ENCODE data around the gene HNRNPU.
A peak's percentile ranks its signal among the peaks of the same experiment; 100 is the strongest.

The HNRNPU gene

DNA sequence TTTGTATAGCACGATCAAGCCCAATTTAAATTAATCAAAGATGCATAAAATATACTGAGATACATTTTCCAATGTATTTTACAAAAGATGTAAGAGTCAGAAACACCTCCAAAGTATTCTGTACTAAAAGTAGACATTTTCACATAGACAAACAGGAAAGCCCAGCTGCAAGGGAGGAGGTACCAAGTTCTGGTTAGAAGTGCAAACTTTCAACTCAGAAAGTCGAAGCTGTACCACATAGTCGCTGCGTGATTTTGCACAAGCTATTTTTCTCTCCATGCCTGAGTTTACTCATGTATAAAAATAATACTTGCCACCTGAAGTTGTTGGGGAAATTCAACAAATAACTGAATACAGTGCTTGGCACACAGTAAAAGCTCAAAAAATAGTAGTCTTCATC lies 5.6 kb upstream of the HNRNPU start:
- H2AFZ ChIP-seq (ENCODE audit: low read depth, low read length) = no peak overlapping the region
- peaks cover 6% of the 10 kb centered on the region for H3K79me2 ChIP-seq (ENCODE audit: low read length)
- 0 out of 2 replicates have a peak, but pooled peaks cover 3% of the 10 kb centered on the region for H3K27me3 ChIP-seq (ENCODE audit: low read depth, low read length)

DNA sequence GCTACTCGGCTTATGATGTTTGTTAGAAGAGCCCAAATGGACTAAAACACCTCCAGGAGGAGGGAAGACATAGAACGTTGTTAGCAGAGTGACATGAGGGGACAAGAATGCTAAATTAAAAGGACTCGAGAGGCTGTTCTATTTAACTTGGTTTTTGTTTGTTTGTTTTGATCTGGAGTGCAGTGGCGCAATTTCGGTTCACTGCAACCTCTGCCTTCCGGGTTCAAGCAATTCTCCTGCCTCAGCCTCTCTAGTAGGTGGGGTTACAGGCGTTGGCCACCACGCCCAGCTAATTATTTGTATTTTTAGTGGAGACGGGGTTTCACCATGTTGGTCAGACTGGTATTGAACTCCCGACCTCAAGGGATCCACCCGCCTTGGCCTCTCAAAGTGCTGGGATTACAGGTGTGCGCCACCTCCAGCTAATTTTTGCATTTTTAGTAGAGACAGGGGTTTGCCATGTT lies 5.1 kb upstream of the HNRNPU start:
- no peak for TF ChIP-seq EZH2phosphoT487 (IDR thresholded peaks at IDR 0.05; ENCODE audit: low read depth)
- TF ChIP-seq, protein P1, sequence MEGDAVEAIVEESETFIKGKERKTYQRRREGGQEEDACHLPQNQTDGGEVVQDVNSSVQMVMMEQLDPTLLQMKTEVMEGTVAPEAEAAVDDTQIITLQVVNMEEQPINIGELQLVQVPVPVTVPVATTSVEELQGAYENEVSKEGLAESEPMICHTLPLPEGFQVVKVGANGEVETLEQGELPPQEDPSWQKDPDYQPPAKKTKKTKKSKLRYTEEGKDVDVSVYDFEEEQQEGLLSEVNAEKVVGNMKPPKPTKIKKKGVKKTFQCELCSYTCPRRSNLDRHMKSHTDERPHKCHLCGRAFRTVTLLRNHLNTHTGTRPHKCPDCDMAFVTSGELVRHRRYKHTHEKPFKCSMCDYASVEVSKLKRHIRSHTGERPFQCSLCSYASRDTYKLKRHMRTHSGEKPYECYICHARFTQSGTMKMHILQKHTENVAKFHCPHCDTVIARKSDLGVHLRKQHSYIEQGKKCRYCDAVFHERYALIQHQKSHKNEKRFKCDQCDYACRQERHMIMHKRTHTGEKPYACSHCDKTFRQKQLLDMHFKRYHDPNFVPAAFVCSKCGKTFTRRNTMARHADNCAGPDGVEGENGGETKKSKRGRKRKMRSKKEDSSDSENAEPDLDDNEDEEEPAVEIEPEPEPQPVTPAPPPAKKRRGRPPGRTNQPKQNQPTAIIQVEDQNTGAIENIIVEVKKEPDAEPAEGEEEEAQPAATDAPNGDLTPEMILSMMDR (IDR thresholded peaks at IDR 0.05; ENCODE audit: low read depth, low read length) = no peak
- Histone ChIP-seq H4K20me1 (ENCODE audit: insufficient read depth, low read length) (no peaks in the 10 kb centered on the region), H3K9me3 (ENCODE audit: insufficient read depth, low read length) (no peaks in the 10 kb centered on the region), H2AFZ (ENCODE audit: low read depth, low read length) (no peak overlapping the region), H3K4me3 (ENCODE audit: low read length) (no peak overlapping the region), H3K4me2 (ENCODE audit: low read length) (no peak overlapping the region), H3K9ac (ENCODE audit: low read length) (no peak overlapping the region), H3K27me3 (ENCODE audit: low read depth, low read length) (0 out of 2 replicates have a peak, but pooled peaks cover 3% of the 10 kb centered on the region), H3K79me2 (ENCODE audit: low read length) (peaks cover 11% of the 10 kb centered on the region), H3K4me1 (ENCODE audit: low read length) (peaks cover 16% of the 10 kb centered on the region), H3K27ac (ENCODE audit: low read length) (no peak overlapping the region), H3K36me3 (replicated peaks; ENCODE audit: low read depth, low read length) (no peaks in the 10 kb centered on the region)

More for the DNA sequence above, 5.6 kb upstream of the HNRNPU start:
- Histone ChIP-seq H3K4me2 (ENCODE audit: low read length) (no peak overlapping the region), H4K20me1 (ENCODE audit: insufficient read depth, low read length) (no peaks in the 10 kb centered on the region), H3K27ac (ENCODE audit: low read length) (no peak overlapping the region), H3K9ac (ENCODE audit: low read length) (no peak overlapping the region), H3K36me3 (replicated peaks; ENCODE audit: low read depth, low read length) (no peaks in the 10 kb centered on the region), H3K4me1 (ENCODE audit: low read length) (peaks cover 16% of the 10 kb centered on the region), H3K9me3 (ENCODE audit: insufficient read depth, low read length) (no peaks in the 10 kb centered on the region), H3K4me3 (ENCODE audit: low read length) (no peak overlapping the region)
- no peak for TF ChIP-seq EZH2phosphoT487 (IDR thresholded peaks at IDR 0.05; ENCODE audit: low read depth)
- TF ChIP-seq, protein P1 (IDR thresholded peaks at IDR 0.05; ENCODE audit: low read depth, low read length) = no peak

DNA sequence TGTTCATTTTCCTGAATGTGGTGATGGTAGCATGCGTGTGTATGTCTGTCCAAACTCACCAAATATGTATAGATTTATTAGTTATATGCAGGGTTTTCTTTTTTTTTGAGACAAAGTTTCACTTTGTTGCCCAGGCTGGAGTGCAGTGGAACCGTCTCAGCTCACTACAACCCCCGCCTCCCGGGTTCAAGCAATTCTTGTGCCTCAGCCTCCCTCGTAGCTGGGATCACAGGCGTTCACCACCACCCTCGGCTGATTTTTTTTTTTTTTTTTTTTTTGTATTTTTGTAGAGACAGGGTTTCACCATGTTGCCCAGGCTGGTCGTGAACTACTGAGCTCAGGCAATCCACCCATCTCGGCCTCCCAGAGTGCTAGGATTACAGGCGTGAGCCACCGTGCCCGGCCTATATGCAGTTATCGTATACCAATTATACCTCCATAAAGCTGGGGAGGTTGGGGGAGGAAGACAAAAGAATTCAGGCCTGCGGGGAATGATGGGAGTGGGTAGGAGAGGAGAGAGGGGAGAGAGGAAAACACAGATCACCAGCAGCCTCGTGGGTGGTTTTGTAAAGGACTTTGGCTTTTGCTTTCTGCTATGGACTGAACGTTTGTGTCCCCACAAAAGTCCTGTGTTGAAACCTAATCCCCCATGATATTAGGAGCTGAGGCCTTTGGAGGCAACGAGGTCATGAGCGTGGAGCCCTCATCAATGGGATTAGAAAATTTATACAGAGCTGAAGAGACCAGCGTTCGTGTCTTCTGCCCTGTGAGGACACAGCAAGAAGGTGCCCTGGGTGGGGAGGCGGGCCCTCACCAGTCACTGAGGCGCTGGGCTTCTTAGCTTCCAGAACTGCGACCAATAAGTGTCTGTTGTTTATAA lies 4.4 kb upstream of the HNRNPU start:
- H3K4me3 ChIP-seq (ENCODE audit: low read length) = no peak overlapping the region
- H3K9me3 ChIP-seq (ENCODE audit: insufficient read depth, low read length) = no peaks in the 10 kb centered on the region
- H3K27ac ChIP-seq (ENCODE audit: low read length) = no peak overlapping the region
- H3K4me2 ChIP-seq (ENCODE audit: low read length) = no peak overlapping the region
- peaks cover 17% of the 10 kb centered on the region for H3K79me2 ChIP-seq (ENCODE audit: low read length)
- peaks cover 16% of the 10 kb centered on the region for H3K4me1 ChIP-seq (ENCODE audit: low read length)
- no peak for TF ChIP-seq EZH2phosphoT487 (IDR thresholded peaks at IDR 0.05; ENCODE audit: low read depth)
- TF ChIP-seq, protein P1 (IDR thresholded peaks at IDR 0.05; ENCODE audit: low read depth, low read length) = no peak
- H3K9ac ChIP-seq (ENCODE audit: low read length) = no peak overlapping the region
- H3K27me3 ChIP-seq (ENCODE audit: low read depth, low read length) = 0 out of 2 replicates have a peak, but pooled peaks cover 1% of the 10 kb centered on the region
- H2AFZ ChIP-seq (ENCODE audit: low read depth, low read length) = no peak overlapping the region
- peaks cover 4% of the 10 kb centered on the region for H3K36me3 ChIP-seq (replicated peaks; ENCODE audit: low read depth, low read length)
- no peaks in the 10 kb centered on the region for H4K20me1 ChIP-seq (ENCODE audit: insufficient read depth, low read length)

DNA sequence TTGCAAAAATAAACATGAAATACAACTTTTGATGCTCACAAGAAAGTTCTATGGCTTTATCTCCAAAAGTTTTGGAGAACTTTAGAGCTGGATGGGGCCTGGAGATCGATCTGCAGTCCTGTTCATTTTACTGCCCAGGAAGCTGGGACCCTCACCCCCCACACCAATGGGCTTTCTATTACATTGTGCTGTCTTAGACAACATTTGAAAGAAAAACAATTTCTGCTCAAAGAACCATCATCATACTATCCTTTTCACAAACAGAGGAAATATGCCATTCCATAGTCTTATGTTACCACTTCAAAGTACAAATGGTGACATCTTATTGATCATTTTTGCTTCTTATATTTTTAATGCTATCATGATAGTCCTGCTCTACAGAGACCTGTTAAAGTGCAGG lies 2.0 kb upstream of the HNRNPU start:
- H3K9ac ChIP-seq (ENCODE audit: low read length) = no peak overlapping the region
- peaks cover 22% of the 10 kb centered on the region for H3K4me1 ChIP-seq (ENCODE audit: low read length)
- H3K4me3 ChIP-seq (ENCODE audit: low read length) = no peak overlapping the region
- peaks cover 23% of the 10 kb centered on the region for H3K36me3 ChIP-seq (replicated peaks; ENCODE audit: low read depth, low read length)
- H3K9me3 ChIP-seq (ENCODE audit: insufficient read depth, low read length) = no peaks in the 10 kb centered on the region
- H4K20me1 ChIP-seq (ENCODE audit: insufficient read depth, low read length) = peaks cover 15% of the 10 kb centered on the region
- no peaks in the 10 kb centered on the region for H3K27me3 ChIP-seq (ENCODE audit: low read depth, low read length)
- H3K4me2 ChIP-seq (ENCODE audit: low read length) = peak overlapping the region; percentile 100; the same call in 1 of the 2 replicates
- H2AFZ ChIP-seq (ENCODE audit: low read depth, low read length) = no peak overlapping the region
- no peak for TF ChIP-seq EZH2phosphoT487 (IDR thresholded peaks at IDR 0.05; ENCODE audit: low read depth)
- TF ChIP-seq, protein P1 (IDR thresholded peaks at IDR 0.05; ENCODE audit: low read depth, low read length) = no peak
- no peak overlapping the region for H3K27ac ChIP-seq (ENCODE audit: low read length)
- H3K79me2 ChIP-seq (ENCODE audit: low read length) = peaks cover 41% of the 10 kb centered on the region

Data from OCI-LY3 (cell line).